OCI-M2 (cell line): ENCODE data around the gene ARHGAP31.
"Not testable (repeated sequence)": the region's sequence is repeated elsewhere in the genome, so short reads cannot be mapped to it uniquely, and the experiment has no call there.

ENCODE experiments used
- DNase-seq: peaks from one replicate; lab custom pipeline; 2025; ENCODE audit not compliant: unreplicated experiment; lab: John Stamatoyannopoulos, UW

The ARHGAP31 gene

DNA sequence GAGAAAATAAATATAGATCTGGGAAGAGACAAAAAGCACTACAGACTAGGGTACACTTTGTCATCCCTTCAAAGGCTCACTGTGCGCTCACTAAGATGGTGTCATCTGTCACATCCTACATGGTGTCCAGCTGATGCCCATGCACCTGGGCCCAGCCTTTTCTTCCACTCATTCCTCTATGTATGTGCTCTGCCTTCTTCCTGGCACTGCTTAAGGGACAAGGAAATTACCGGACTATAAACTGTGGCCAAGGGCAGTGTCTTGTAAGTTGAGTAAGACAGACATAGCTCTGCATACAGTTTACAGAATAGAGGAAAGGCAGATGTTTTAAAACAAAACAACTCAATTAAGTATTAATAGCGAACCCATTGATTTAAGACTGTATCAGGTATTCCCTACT, 52.9 kb downstream of the ARHGAP31 start:
- no peak for DNase-seq

DNA sequence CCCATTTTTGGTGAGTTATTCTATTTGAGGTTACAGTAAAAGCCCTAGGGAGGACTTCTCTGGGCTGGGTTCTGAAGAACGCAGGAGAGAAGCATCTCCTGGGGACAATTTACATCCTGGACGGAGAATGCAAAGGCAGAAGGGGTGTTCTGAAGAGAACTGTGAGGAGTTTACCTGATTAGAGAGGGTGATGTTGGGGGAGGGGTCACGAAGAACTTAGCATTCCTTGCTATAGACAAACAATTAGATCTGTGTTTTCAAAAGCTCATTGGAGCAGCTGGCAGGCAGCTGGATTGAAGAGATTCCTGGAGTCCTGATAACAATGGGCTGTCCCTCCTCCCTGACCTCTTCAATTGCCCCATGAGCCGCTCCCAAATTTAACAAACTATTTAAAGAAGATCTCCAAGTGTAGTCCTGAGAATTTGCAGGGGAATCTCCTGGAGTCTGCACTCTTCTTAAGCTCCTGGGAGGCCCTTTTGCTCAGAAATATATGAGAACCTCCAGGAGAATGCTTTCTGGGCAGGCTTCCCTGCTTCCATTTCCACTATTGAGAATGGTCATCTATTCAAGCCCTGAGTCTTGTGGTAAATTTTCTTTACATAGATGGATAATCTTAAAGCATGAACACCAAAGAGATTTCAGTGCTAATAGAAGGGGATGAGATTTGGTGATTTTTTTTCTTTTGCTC, 55.3 kb downstream of the ARHGAP31 start:
- no peak for DNase-seq

DNA sequence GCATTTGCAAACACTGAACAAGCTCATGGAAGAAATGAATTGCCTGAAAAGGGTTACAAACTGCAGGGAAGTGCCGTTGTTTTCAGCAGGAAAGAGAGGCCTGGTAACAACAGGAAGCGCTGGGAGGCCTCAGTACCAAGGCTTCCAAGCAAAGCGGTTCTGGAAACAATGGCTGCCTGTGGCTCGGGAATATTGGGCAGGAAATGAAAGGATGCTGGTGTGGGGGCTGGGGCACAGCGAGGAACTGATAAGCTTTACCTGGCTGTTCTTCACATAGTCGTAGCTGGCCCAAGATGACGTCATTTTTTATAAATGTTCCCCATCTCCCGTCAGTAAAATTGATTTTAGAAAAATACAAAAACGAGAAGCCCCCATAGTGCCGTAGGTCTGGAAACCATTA, 55.9 kb downstream of the ARHGAP31 start:
- DNase-seq = no peak

DNA sequence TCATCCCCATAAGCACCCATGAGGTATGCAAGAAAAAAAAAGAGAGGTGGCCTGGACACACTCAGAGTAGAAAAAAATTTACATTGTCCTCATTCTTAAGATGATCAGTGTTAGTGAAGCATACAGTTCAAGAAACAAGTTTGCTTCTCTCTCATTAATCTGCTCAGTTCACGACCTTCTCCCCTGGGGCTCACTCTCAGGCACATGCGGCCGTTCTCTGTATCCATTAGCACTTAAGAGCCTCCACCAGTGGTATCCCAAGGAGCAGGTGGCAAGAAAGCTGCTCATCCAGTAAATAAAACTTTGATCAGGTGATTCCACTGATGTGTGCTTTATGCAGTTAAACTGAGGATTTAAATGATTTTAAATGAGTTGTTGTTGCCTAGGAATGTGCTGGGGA, 57.4 kb downstream of the ARHGAP31 start:
- no peak for DNase-seq

DNA sequence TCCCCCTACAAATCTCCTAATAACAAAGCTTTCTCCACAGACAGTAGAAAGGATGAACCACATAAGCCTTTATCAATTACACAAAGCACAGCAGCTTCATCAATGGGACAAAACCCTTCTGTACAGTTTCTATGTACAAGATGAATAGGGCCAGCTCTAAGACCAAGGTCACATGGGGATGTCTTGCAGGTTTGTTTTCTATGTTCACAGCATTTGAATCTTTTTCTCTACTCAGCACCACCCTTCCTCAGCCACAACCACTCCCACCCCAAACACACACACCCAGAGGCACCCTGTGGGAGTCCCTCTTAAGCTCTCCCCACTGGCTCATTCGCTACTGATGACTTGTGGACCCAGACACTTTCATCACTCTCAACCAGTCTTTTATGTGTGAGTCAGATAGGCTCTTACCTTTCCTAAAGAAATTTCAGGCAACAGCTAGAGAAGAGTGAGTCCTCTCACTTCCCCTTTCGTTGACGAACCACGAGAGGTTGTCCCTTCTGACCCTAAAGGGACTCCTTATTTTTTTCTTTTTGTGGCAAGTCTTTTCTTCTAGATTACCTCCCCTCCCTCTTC, 57.9 kb downstream of the ARHGAP31 start:
- DNase-seq = no peak

DNA sequence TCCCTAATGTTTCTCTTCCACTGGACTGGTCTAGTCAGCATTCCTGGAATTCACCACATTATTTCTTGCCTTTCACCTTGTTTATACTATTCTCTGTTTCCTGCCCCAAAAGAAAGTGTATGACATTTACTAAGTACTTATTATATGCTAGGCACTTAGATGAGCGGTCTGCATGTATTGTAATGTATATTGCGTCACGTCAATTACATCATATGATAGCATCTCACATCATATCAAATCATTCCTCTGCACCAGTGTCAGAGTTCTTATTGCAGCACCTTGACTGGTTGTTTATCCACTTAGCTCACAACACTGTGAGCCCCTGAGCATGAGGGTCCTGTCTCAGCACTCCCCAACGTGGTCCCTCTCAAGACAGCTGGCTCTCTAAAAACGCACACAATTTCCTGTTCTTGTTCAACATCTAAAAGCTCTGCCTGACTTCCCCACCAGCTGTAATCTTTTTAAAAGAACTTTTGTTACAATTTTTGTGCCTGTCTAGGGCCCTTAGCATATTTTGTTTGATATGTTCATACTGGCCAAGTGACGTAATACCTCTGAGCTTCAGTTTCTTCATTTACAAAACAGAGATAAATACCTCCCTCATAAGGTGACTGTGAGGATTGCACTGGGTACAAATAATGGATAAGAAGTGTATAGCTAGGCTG, 58.8 kb downstream of the ARHGAP31 start:
- DNase-seq = no peak

DNA sequence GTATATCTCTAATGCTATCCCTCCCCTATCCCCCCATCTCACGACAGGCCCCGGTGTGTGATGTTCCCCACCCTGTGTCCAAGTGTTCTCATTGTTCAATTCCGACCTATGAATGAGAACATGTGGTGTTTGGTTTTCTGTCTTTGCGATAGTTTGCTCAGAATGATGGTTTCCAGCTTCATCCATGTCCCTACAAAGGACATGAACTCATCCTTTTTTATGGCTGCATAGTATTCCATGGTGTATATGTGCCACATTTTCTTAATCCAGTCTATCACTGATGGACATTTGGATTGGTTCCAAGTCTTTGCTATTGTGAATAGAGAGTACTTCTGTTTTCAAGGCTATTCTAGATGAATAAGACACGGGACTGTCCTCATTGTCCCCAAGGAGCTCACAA, 61.4 kb downstream of the ARHGAP31 start:
- not testable (repeated sequence) for DNase-seq

DNA sequence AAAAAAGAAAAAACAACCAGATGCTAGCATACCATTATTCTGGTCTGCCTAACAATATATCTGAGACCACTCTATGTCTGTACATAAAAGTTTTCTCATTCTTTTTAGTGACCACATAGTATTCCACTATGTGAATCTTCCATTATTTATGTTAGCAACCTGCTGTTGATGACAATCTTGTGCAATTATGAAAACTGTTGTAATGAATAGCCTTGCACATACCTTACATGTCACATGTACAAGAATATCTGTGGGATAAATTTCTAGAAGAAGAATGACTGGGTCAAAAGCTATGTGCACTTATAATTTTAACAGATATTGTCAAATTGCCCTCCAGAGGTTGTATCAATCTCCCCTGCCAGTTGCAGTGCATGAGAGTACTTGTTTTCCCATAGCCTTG, 62.5 kb downstream of the ARHGAP31 start:
- DNase-seq = no peak

DNA sequence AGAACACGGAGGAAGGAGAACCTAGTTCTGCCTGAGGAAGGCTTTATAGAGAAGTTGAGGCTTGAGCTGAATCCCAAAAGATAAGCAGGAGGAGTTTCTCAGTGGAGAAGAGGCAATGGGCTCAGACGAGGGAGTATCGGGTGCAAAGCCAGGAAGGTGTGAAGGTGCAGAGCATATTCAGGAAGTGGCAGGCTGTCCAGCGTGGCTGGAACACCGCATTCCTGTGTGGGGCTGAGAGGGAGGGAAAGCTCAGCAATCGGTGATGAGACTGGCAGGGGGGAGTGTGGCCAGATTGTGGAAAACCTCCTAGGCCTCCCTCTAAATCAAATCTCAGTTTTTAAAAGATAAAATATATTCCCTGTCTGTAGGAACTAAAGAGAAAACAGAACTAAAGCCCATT, 63.0 kb downstream of the ARHGAP31 start:
- DNase-seq = no peak

DNA sequence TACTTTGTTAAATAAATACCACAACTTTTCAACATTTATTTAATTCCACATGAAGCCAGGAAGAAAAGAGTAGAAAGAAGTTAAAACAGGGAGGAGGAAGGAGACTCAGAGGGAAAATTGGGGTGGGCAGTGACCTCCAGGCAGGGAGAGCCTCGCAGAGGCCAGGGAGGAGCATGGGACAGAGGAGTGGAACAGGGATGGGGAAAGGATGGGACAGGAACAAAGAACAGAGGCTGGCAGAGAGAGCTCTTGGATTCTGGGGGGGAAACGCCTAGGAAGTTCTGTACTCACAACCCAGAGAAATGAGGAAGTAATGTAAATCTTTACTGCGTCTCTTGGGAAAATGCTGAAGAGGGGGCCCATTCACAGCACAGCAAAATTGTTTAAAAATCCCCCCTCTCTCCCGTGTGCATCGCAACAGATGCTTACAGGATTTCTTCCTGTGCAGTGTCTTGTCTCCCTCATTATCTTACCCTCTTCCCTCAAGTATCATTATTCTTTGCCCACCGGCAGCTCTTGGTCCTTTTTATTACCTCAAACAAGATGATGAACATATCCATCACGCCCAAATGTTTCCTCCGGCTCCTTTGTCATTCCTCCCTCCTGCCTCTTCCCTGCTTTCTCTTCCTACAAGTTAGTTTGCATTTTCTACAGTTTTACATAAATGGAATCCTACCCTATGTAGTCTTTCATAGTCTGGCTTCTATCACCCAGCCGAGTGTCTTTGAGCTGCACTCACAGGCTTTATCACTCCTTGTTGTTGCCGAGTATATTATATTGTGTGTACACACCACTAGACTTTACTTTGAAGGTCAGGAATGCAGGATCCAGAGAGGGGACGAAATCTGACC, 65.5 kb downstream of the ARHGAP31 start:
- DNase-seq = no peak

DNA sequence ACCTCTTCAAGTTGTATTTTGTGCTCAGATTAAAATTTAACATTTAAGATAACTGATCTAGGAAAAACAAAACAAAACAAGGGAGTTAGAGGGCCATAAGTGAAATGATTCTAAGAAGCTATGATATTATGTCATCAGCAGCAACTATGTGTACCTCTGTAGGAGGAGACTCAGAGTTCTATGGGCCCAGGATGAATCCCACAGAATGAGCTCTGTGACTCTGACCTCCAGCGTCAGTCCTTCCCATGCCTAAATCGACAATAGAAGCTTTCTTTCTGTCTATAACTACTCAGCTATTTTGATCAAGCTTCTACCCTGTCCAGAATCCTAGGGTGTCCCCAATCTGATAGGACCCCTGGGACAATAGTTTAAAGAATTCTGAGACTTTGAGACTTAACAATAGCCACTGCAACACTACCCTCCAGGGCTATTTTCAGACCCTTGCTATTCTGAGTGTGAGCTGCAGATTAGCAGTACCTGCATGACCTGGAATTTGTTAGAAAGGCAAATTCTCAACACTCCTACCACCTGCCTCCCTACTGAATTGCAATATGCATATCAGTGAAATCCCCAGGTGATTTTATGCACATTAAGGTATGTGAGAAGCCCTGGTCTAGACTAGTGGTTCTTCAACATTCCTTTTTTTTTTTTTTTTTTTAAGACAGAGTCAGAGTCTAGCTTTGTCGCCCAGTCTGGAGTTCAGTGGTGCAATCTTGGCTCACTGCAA, 66.7 kb downstream of the ARHGAP31 start:
- no peak for DNase-seq

DNA sequence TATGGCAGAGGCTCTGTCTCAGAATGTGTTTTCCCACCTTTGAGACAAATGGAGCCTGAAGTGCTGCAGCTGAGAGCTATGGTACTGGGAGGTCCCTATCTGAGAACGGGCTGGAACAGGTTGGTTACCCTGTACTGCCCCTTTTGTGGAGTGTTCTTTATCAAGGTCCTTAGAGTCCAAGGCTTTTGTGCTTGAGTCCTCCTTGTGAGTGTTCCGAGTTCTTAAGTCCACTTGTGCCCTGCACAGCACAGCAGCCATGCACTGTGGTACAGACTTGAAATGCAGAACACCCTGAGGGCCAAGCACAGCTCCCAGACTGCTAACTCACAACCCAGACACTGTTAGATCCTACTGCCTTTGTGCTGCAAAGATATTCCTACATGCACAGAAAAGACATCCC, 67.8 kb downstream of the ARHGAP31 start:
- no peak for DNase-seq

DNA sequence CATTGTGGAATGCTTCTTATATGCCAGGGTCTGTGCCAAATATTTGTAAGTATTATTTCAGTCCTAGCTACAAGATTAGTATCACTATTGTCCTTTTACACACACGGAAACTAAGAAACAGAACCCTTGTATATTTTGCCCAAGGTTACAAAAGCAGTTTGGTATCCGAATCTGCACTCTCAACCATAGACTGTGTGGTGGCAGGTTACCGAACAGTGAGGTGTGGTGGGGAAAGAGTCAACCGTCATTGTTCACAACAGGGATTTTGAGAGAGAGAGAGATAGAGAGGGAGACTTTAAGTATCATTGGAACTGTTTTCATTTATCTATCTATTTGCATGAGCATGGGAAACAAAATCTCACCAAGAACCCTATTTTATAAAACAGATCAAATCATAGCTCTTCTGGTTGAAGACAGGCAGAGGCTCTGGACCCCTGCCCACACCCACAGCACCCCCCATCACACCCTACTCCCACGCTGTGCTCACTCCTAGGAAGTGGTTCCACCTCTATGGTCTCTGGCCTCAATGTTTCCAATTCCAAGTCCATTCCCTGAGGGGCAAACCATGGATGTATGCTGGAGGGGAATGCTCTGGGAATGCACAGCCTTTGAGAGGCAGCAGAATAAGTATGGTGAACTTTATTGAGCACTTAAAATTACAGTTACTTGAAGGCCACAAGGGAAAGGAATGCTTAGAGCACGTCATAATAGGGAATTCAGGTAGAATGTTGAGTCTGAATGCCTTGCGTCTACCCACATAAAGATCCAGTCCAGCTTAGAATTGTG, 69.0 kb downstream of the ARHGAP31 start:
- DNase-seq = no peak

DNA sequence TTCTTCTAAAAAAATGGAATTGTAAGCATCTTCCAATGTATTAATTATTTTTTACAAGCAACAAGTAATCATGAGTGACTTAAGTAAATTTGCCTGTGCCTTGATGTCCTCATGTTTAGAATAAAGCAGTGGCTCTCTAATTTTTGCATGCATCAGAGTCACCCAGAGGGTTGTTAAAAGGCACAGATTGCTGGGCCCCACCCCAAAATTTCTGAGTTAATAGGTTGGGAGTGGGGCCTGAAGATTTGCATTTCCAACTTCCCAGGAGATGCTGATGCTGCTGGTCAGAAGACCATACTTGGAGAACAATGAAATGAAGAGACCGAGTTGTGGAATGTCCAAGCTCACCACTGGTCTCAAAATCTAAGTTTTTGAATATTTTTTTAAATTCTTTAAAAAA, 70.2 kb downstream of the ARHGAP31 start:
- no peak for DNase-seq

DNA sequence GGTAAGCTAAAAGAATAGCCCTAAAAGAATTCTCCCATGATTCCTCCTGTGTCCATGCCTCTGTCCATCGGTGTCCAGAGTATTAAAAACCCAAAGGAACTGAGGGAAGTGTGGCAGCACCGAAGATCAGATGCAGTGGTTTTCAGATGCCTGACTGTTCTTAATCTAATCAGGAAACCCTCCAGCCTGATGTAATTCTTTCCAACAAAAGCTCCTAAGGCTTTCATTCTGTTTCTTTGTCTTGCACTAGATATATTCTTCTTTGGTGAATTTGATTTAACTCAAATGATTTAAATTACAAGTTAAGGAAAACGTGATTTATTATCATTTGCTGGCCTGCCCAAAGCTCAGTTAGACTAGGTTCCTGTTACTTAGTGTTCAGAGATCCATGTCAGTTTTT, 71.2 kb downstream of the ARHGAP31 start:
- no peak for DNase-seq

DNA sequence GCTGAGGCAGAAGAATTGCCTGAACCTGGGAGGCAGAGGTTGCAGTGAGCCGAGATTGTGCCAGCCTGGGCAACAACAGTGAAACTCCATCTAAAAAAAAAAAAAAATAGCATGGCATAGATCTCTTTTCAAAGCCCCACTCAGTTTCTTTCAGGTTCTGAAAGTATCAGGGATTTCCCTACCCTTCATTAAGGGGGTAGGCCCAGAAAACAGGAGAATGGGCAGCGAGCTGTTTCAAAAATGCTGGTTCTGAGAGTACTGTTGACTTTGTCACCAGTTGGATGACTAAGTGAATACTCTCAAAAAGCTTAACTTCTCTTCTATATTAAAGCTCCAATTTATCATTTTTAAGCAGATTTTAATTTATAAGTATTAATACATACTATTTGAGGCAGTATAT, 72.8 kb downstream of the ARHGAP31 start:
- no peak for DNase-seq

DNA sequence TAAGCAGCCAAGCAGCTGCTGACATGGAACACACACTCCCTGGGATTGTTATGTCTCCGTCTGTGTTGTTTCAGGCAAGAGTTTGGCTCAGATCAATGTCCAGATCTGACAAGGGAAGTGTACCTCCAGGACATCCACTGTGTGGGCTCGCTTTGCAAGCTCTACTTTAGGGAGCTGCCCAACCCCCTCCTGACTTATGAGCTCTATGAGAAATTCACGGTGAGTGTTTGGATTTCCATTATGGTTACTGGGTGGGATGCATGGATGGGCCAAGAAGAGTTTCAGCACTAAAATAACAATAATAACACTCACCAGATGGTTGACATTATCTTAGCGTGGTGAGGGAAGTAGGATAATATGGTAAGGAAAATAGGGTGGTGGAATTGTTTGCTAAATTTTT, 74.1 kb downstream of the ARHGAP31 start:
- DNase-seq = no peak

DNA sequence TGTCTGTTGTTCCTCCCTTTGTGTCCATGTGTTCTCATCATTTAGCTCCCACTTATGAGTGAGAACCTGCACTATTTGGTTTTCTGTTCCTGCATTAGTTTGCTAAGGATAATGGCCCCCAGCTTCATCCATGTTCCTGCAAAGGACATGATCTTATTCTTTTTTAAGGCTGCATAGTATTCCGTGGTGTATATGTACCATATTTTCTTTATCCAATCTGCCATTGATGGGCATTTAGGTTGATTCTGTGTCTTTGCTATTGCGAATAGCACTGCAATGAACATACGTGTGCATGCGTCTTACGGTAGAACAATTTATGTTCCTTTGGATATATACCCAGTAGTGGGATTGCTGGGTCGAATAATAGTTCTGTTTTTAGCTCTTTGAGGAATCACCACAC, 77.6 kb downstream of the ARHGAP31 start:
- DNase-seq = not testable (repeated sequence)

DNA sequence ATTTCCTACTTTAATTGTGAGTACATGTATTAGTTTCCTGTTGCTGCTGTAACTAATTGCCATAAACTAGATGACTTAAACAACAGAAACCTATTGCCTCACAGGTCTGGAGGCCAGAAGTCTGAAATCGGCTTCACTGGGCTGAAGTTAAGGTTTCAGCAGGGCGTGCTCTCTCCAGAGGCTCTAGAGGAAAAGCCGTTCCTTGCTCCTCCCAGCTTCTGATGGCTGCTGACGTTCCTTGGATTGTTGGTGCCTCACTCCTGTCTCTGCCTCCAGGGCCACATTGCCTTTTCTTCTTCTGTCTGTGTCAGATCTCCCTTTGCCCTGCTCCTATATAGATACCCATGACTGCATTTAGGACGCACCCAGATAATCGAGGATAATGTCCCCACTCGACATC, 80.9 kb downstream of the ARHGAP31 start:
- DNase-seq = no peak

DNA sequence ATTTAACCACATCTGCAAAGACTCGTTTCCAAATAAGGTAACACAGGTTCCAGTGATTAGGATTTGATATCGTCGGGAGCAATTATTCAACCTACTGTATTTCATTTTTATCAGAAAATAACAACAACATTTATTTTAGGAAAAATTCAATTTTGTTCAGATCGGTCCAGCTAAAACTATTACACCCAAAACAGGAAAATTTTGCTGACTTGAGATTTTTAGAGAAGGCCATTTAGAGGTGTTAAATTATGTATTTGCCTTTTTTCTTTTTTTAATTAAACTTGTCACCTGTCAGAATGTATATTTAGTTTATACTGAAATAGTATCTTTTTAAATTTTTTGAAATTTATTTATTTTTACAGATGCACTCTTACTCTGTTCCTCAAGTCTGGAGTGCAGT, 81.3 kb downstream of the ARHGAP31 start:
- no peak for DNase-seq
